Upper lobe of right lung (tissue), 1 donor: ENCODE results near the gene RXRA. TPM values are rescaled to one million over a fixed set of nuclear protein-coding genes. Genes with fewer than 3 reads are reported as not detected.

Source experiments
- ATAC-seq: fragments of 200-7000 bp; cut with Tn5 transposase; one replicate; pipeline ENCODE4 v1.9.1; 2020; ENCODE audit warnings: mild to moderate bottlenecking, moderate library complexity
- DNase-seq: peaks from one replicate; pipeline ENCODE4 v3.0.0-alpha.2; 2020
- H3K27ac ChIP-seq: fragments of 200-600 bp; one replicate; pipeline ENCODE4 v1.8.0; 2022
- H3K27me3 ChIP-seq: fragments of 200-600 bp; one replicate; pipeline ENCODE4 v1.8.0; 2022; ENCODE audit warnings: mild to moderate bottlenecking
- H3K36me3 ChIP-seq: fragments of 200-600 bp; one replicate; pipeline ENCODE4 v1.8.0; 2022
- H3K4me1 ChIP-seq: fragments of 200-600 bp; one replicate; pipeline ENCODE4 v1.8.0; 2022
- H3K4me3 ChIP-seq: fragments of 200-600 bp; one replicate; pipeline ENCODE4 v1.8.0; 2022; ENCODE audit warnings: mild to moderate bottlenecking
- H3K9me3 ChIP-seq: fragments of 200-600 bp; one replicate; pipeline ENCODE4 v1.8.0; 2022
- CTCF ChIP-seq: fragments of 200-600 bp; IDR thresholded peaks from one replicate; pipeline ENCODE4 v1.8.0; 2022; ENCODE audit warnings: antibody characterized with exemption
- intact Hi-C: fragments of 100-400 bp; cut with DNase I; formaldehyde crosslinking; loops from one replicate; pipeline ENCODE4 v1.11.0; 2022
- total RNA-seq: library from RNA; stranded (reverse); fragmentation: NEBNext Ultra II Directional; extraction: Animal tissue kit (Norgen Biotek cat#: 25700); gene quantifications from one replicate; pipeline ENCODE4 v1.2.1, GENCODE V29; 2021
- donor health status: DM: no; HTN: yes; CAD: no; lungs with severe emphysema.

Gene RXRA
- total RNA-seq, 1 donor from 2014 or later = 80.6 TPM

DNA sequence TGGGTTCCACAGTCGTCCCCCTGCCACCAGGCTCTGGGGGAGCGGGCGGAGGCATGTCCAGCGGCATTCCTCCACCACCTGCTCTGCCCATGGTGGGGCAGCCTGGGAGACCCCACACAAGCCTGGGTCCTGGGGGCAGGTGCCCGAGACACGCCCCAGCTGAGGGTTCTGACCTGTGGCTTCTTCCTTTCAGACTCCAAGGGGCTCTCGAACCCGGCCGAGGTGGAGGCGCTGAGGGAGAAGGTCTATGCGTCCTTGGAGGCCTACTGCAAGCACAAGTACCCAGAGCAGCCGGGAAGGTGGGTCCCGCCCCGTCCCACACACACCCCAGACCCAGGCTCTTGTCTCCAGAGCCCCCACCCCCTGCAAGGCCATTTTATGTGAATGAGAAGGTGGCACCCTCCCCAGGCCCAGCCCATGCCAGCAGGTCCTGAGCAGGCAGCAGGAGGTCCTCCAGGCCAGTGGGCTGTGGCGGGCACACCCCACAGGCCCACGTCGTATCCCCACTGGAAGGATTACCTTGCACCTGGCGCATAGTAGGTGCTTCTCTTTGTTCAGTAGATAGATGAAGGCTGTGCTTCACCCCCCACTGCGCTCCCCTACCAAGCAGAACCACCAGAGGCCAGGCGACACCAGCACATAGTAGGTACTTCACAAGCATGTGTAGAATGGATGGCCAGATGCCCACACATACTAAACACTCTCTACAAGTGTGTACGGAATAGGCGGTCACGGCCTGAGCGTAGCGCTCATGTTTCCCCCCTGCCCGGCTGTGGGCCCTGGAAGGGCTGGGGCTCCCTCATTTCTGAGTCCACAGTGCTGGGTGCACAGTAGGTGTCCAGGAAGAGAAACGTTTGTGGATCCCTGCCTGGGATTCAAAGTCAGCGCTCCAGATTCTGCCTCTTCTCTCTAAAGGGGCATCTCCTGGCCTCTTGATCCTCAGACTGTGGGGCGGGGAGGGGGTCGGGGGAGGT, 107.9 kb downstream of the RXRA start:
- H3K4me3 ChIP-seq = peak overlapping the region; percentile 25
- H3K4me1 ChIP-seq = peaks cover 61% of the 10 kb centered on the region
- H3K27ac ChIP-seq = peak overlapping the region; percentile 77
- H3K9me3 ChIP-seq = no peaks in the 10 kb centered on the region
- no peak for TF ChIP-seq CTCF
- intact Hi-C loops = no loop called here
- peaks cover 45% of the 10 kb centered on the region for H3K36me3 ChIP-seq
- no peak for DNase-seq
- H3K27me3 ChIP-seq = no peaks in the 10 kb centered on the region
- no peak for ATAC-seq

DNA sequence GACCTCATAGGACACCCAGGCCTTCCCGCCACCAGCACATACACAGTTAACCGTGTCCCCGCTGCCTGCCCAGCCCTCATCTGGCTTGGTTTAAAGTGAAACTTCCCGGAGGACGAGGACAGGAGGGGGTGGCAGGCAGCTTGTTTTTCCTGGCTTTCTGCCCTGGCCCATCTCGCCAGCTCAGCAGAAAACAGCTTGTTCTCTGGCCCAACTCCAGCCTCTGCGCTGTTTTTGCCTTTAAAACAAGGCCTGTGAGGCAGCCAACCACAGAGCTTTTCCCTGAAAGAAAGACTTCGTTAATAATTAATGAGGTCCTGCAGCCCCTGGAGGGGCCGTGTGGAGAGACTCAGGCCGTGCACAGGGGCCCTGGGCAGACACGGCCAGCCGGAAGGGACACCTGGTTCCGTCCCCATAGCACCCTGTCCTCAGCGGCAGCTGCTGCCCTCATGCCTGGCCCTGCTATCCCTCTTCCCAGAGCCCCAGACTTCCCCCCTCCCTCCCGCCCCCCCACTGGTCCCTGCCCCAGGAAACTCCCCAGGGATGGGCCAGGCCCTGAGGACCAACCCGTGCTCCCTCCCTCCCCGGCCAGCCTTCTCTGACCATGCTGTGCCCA, 108.7 kb downstream of the RXRA start:
- H3K9me3 ChIP-seq = no peaks in the 10 kb centered on the region
- H3K36me3 ChIP-seq = peaks cover 38% of the 10 kb centered on the region
- no peaks in the 10 kb centered on the region for H3K27me3 ChIP-seq
- ATAC-seq = peak; percentile 72
- peaks cover 61% of the 10 kb centered on the region for H3K4me1 ChIP-seq
- peak overlapping the region; percentile 25 for H3K4me3 ChIP-seq
- TF ChIP-seq CTCF = no peak
- H3K27ac ChIP-seq = peak overlapping the region; percentile 77
- DNase-seq = peak; percentile 94
- intact Hi-C loops = no loop called here

DNA sequence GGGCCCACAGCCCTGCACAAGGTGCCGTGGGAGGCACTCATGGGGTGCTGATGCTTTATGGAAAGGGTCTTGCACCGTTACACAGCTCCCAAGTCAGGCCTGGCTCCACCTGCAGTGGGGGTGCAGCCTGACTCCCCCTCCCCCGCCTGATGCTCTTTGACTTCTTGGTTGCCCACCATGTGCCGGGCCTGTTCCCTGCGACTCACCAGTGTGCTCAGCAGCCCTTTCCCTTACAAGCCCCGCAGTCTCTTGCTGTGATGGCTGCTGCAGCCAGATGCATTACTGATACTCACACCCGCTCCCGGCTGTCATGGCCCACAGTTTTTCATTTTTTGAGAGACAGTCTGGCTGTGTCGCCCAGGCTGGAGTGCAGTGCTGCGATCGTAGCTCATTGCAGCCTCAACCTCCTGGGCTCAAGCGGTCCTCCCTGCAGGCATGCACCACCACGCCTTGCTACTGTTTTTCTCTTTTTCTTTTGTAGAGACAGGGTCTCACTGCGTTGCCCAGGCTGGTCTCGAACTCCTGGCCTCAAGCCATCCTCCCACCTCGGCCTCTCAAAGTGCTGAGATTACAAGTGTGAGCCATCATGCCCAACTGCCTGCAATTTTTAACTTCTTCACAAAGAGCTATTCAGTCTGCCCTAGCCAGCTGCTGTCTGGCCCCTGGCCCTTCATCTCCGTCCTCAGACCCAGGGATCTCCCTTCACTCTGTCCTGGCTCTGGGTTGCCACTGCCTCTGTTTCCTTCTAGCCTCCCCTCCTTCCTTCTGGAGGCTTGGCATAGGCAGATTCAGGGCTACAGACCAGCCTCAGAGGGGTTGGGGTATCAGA, 109.5 kb downstream of the RXRA start:
- DNase-seq (no peak), ATAC-seq (no peak)
- Histone ChIP-seq H3K36me3 (peaks cover 31% of the 10 kb centered on the region), H3K4me3 (no peak overlapping the region), H3K27me3 (no peaks in the 10 kb centered on the region), H3K27ac (peak overlapping the region; percentile 77), H3K9me3 (no peaks in the 10 kb centered on the region), H3K4me1 (peaks cover 61% of the 10 kb centered on the region)
- intact Hi-C loops = no loop called here
- no peak for TF ChIP-seq CTCF

DNA sequence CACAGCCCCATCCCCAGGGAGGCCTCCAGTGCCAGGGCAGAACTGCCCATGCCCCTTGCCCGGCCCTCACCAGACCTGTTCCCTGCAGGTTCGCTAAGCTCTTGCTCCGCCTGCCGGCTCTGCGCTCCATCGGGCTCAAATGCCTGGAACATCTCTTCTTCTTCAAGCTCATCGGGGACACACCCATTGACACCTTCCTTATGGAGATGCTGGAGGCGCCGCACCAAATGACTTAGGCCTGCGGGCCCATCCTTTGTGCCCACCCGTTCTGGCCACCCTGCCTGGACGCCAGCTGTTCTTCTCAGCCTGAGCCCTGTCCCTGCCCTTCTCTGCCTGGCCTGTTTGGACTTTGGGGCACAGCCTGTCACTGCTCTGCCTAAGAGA, 110.1 kb downstream of the RXRA start:
- Histone ChIP-seq H3K4me3 (no peak overlapping the region), H3K27ac (peak overlapping the region; percentile 77), H3K4me1 (peaks cover 61% of the 10 kb centered on the region), H3K36me3 (peaks cover 30% of the 10 kb centered on the region), H3K27me3 (no peaks in the 10 kb centered on the region), H3K9me3 (no peaks in the 10 kb centered on the region)
- no peak for ATAC-seq
- DNase-seq = no peak
- no peak for TF ChIP-seq CTCF
- intact Hi-C loops = no loop called here

DNA sequence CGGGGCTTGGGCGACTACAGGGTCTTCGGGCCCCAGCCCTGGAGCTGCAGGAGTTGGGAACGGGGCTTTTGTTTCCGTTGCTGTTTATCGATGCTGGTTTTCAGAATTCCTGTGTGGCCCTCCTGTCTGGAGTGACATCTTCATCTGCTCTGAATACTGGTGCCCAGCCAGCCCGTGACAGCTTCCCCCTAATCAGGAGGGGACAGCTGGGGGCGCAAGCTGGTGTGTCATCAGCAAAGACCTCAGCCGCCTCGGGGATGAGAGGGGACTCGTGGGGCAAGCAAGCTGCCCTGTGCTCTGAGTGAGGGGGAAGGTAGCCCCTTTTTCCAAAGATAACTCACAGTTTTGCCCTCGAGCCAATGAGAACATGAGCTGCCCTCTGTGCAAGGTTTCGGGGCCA, 110.7 kb downstream of the RXRA start:
- H3K27ac ChIP-seq = peak overlapping the region; percentile 17
- intact Hi-C loops = no loop called here

More for the DNA sequence above, 110.7 kb downstream of the RXRA start:
- DNase-seq (no peak), ATAC-seq (no peak)
- Histone ChIP-seq H3K36me3 (peaks cover 27% of the 10 kb centered on the region), H3K27me3 (no peaks in the 10 kb centered on the region), H3K4me3 (no peak overlapping the region), H3K4me1 (peaks cover 63% of the 10 kb centered on the region), H3K9me3 (no peaks in the 10 kb centered on the region)
- TF ChIP-seq CTCF = no peak
